ENCODE results near the gene NBEAL1.
"Not testable (repeated sequence)": the region's sequence is repeated elsewhere in the genome, so short reads cannot be mapped to it uniquely, and the experiment has no call there.

The NBEAL1 gene

DNA sequence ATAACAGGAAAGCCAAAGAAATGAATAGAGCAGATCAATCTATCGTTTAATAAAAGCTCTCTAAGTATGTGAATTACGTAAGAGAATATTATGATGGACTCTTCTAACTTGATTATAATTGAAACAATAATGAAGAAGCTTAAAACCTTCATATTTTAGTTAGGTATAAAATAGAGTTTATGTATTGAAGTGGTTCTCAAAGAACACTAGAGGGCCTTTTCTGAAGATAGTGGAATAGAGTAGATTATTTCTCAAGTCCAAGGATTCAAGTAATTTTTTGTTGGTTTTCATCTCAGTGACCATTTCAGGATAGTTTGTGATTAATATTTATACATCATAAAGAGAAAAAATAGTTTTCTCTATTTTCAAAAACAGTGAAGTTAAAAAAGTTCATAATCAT lies 97.7 kb downstream of the NBEAL1 start:
- no peak for TF ChIP-seq POLR2A (IDR thresholded peaks at IDR 0.05; ENCODE audit: low read depth, low read length)
- no peak for FAIRE-seq

DNA sequence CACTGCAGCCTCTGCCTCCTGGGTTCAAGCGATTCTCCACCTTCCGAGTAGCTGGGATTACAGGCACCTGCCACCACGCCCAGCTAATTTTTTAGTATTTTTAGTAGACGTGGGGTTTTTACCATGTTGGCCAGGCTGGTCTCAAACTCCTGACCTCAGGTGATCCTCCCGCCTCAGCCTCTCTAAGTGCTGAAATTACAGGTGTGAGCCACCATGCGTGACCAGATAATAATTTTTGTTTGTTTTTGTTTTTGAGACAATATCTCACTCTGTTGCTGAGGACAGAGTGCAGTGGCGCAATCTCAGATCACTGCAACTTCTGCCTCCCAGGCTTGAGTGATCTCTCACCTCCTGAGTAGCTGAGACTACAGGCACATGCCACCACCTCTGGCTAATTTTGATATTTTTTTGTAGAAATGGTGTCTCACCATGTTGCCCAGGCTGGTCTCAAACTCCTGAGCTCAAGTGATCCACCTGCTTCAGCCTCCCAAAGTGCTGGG lies 100.6 kb downstream of the NBEAL1 start:
- not testable (repeated sequence) for FAIRE-seq; DNase-seq (ENCODE audit: insufficient read length, low spot score)

More for the DNA sequence above, 97.7 kb downstream of the NBEAL1 start:
- DNase-seq (ENCODE audit: insufficient read length, low spot score) = no peak

DNA sequence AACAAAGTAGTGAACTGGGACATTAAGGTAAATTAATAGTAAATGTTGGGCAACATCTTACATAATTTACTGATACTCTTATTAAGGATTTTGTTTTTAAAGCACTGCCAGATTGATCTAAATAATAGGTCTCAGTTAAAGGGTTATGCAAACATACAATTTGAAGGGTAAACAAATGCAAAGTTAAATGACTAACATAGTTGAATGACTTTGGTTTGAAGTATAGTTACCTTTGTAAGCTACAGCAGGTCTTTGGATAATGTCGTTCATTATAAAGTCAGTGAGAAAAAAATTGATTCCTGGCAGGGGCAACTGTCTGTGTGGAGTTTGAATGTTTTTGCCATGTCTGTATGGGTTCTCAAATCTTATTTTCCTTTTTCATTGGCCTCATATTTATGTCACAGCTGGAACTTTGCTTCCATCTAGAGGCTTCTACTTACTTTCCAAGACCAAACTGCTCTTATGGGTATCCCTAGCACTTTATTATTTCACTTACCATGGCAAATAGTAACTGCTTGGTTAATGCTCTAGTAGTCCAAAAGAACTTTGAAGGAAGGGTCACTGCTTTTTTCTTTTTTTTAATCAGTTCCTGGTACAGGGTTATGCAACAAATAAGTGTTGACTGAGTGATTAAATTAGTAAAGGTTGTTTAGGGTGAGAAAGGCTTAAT lies 107.8 kb downstream of the NBEAL1 start:
- DNase-seq (ENCODE audit: insufficient read length, low spot score) = no peak
- no peak for TF ChIP-seq POLR2A (IDR thresholded peaks at IDR 0.05; ENCODE audit: low read depth, low read length)
- peak; percentile 6 for FAIRE-seq

DNA sequence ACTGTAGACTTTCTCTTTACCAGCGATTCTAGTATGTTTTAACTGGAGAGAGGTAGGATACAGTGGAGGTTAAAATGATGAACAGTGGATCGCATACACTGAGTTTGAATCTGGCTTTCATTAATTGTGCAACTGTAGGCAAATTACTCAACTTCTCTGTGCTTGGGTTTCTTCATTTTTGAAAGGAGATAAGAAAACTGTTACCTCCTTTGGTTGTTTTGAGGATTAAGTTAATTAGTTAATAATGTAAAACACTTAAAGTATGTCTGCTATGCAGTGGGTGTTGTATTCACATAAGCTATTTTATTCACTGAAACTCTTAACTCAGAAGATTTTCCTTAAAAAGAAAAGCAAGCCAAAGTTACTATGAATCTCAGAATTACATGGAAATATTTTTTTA lies 112.3 kb downstream of the NBEAL1 start:
- DNase-seq (ENCODE audit: insufficient read length, low spot score) (no peak), FAIRE-seq (no peak)
- TF ChIP-seq POLR2A (IDR thresholded peaks at IDR 0.05; ENCODE audit: low read depth, low read length) = no peak

DNA sequence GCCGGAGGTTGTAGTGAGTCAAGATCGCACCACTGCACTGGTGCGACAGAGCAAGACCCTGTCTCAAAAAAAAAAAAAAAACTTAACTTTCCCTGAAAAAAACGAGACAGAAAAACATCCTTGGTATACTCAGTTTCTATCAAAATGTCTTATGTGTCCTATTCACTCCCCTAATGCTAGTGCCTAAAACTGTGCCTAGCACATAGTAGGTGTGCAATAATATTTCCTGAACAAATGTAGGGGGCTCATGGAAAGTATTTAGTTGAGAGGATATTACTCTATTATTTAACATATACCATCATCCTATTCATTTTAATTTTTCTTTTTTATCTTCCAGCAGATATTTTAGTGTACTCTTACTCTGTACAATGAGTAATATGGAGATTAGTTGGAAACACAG lies 120.4 kb downstream of the NBEAL1 start:
- no peak for TF ChIP-seq POLR2A (IDR thresholded peaks at IDR 0.05; ENCODE audit: low read depth, low read length)
- FAIRE-seq = no peak
- DNase-seq (ENCODE audit: insufficient read length, low spot score) = no peak

DNA sequence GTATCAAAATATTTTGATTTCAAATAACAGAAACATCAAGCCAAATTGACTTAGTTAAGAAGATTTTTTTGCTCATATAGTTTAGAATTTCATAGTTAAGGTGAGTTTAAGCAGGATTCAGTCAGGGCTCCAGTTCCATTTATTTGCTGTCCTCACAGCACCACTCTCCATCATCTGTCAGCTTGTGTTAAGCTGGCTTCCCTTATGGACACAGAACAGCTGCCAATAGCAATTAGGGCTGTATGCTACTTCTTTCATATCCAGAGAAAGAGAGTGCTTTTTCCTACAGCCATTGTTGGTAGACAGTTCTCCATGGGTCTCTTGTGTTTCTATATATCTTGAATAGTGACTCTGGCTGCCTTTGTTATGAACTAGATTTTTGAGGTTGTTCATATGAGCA lies 128.7 kb downstream of the NBEAL1 start:
- DNase-seq (ENCODE audit: insufficient read length, low spot score) (no peak), FAIRE-seq (no peak)
- TF ChIP-seq POLR2A (IDR thresholded peaks at IDR 0.05; ENCODE audit: low read depth, low read length) = no peak

DNA sequence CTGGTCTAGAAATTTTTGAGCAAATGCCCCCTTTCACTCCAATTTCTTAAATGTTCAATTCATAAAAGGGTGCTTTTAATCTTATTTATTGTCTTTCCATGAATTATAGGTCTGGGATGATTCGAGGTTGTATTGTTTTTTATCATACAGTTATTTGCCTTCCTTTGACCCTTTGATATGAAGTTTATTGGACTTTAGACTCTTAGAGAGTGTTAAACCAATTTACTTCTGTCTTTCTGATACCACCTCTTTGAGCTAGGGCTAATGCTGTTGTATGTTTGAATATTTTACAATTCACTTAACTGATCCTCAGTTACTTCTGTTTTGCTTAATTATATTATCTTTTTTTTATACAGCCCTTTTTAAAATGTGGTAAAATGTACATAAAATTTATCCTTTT lies 134.5 kb downstream of the NBEAL1 start:
- FAIRE-seq (no peak), DNase-seq (ENCODE audit: insufficient read length, low spot score) (no peak)
- no peak for TF ChIP-seq POLR2A (IDR thresholded peaks at IDR 0.05; ENCODE audit: low read depth, low read length)

DNA sequence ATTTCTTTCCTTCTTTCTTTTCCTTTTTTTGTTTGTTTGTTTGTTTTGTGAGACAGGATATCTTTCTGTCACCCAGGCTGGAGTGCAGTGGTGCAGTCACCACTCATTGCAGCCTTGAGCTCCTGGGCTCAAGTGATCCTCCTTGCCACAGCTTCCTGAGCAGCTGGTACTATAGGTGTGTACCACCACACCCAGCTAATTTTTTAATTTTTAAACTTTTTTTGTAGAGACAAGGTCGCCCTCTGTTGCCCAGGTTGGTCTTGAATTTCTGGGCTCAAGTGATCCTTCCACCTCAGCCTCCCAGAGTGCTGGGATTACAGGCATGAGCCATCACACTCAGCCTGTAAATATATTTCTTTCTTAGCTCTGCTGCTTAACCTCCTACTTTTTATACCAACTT lies 140.7 kb downstream of the NBEAL1 start:
- FAIRE-seq = peak; percentile 15
- TF ChIP-seq POLR2A (IDR thresholded peaks at IDR 0.05; ENCODE audit: low read depth, low read length) = no peak
- DNase-seq (ENCODE audit: insufficient read length, low spot score) = no peak

DNA sequence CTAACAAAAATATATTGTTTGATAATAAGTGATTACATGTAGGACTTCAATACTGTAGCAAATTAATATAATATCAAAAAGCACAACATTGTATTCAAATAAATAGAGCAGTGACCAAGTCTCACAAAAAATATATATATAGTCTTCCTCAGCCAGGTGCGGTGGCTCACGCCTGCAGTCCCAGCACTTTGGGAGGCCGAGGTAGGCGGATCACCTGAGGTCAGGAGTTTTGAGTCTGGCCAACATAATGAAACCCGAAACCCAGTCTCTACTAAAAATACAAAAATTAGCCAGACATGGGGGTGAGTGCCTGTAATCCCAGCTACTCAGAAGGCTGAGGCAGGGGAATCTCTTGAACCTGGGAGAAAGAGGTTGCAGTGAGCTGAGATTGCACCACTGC lies 148.0 kb downstream of the NBEAL1 start:
- DNase-seq (ENCODE audit: insufficient read length, low spot score); FAIRE-seq: not testable (repeated sequence)

DNA sequence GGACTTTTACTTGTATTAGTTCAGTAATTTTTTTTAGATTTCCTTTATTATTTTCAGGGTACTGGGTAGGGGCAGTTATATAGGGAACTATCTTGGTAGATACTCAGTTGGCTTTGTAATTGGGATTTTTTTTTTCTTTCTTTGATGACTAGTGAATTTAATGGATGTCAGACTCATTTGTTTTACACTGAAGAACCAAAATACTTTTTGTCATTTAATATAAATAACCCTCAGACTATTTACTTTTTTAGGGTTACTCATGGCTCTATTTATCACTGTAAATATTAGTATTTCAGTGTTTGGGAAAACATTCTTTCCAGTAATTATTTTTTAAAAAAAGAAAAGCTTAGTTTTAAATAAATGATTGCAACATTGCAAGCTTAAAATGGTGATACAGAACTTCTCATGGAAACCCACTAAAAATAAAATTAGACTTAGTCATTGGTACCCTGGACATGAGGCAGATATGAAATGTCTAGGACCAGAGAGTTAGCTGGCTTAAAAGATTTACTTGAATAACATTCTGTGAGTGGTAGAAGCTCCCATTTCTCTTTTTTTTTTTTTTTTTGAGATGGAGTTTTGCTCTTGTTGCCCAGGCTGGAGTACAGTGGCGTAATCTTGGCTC lies 149.7 kb downstream of the NBEAL1 start:
- DNase-seq (ENCODE audit: insufficient read length, low spot score) (no peak), FAIRE-seq (no peak)
- no peak for TF ChIP-seq POLR2A (IDR thresholded peaks at IDR 0.05; ENCODE audit: low read depth, low read length)

DNA sequence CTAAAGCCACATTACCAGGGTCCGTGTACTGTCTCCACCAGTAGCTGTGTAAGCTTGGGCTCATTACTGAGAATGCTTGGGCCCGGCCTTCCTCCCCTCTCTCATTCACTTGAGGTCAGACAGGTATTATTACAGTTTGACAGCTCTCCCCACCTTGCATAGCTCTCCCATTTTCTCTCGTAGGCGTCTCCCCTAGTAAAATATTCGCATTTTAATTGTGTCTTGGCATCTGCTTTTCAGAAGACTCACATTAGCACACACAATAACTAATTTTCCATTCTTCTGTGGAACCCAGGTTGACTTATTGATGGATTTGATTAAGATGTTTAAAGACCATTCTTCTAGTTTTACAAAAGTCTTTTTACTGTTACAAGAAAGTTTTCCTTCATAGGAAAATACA lies 153.1 kb downstream of the NBEAL1 start:
- DNase-seq (ENCODE audit: insufficient read length, low spot score) = no peak
- TF ChIP-seq POLR2A (IDR thresholded peaks at IDR 0.05; ENCODE audit: low read depth, low read length) = no peak
- no peak for FAIRE-seq

DNA sequence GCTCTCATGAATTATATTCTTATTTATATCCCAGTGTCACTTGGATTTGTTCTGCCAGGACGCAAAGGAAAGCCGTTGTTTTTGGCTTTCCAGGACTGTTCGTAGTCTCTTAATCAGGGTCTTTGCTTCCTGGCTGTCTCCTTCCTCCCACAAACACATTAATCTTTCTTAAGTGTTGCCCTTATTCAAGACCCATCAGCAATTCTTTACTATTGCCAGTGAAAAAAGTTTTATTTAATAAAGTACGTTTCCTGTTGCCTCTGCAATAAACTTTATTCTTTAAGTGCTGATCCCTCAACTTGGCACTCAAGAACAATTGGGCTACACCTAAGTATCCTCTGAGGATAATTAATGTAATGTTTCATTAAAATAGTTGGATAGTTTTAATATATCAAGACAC lies 155.8 kb downstream of the NBEAL1 start:
- no peak for TF ChIP-seq POLR2A (IDR thresholded peaks at IDR 0.05; ENCODE audit: low read depth, low read length)
- FAIRE-seq = no peak
- DNase-seq (ENCODE audit: insufficient read length, low spot score) = no peak

DNA sequence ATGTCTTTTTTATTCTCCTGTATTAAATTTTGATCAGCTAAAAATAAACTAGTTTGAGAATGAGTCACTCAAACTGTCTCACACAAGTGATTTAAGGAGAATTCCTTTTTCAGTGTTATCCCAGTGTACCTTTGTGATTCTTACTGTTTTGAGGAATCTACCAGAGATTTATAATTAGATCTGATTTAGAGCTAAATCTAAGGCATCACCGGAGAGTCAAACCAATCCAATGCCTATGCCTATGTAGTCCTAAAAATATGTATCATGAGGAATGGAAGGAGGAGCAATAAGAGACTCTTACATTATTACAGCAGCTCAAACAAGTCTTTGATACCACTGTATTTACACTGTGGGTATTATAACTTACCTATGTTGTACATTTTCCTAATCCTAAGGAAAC lies 160.7 kb downstream of the NBEAL1 start:
- no peak for DNase-seq (ENCODE audit: insufficient read length, low spot score)
- no peak for TF ChIP-seq POLR2A (IDR thresholded peaks at IDR 0.05; ENCODE audit: low read depth, low read length)
- no peak for FAIRE-seq

DNA sequence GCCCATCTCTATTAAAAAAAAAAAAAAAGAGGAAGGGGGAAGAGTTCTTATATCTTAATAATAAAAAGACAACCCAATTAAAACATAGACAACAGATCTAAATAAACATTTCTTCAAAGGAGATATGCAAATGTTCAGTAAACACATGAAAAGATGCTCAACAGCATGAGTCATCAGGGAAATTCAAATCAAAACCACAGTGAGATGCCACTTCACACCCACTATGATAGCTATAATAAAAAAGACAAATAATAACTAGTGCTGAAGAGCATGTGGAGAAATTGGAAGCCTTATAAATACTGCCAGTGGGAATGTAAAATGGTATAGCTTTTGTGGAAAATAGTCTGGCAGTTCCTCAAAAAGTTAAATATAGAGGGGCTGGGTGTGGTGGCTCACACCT lies 162.7 kb downstream of the NBEAL1 start:
- no peak for TF ChIP-seq POLR2A (IDR thresholded peaks at IDR 0.05; ENCODE audit: low read depth, low read length)
- DNase-seq (ENCODE audit: insufficient read length, low spot score) (no peak), FAIRE-seq (no peak)

DNA sequence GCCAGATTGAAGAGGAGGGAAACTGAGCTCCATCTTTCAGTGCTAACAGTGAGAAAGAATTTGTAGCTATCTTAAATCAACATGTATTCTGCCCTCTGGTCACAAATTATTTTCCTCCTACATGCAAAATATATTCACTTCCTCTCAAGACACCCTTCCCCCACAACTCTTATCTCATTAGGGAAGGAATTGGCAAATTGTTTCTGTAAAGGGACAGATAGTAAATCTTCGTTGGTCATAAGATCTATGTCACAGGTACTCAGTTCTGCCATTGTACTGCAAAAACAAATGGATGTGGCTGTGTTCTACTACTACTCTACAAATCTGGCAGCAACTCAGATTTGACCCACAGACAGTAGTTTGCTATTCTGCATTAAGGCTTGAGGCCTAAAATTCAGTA lies 171.2 kb downstream of the NBEAL1 start:
- FAIRE-seq = peak; percentile 23
- TF ChIP-seq POLR2A (IDR thresholded peaks at IDR 0.05; ENCODE audit: low read depth, low read length) = no peak
- no peak for DNase-seq (ENCODE audit: insufficient read length, low spot score)

DNA sequence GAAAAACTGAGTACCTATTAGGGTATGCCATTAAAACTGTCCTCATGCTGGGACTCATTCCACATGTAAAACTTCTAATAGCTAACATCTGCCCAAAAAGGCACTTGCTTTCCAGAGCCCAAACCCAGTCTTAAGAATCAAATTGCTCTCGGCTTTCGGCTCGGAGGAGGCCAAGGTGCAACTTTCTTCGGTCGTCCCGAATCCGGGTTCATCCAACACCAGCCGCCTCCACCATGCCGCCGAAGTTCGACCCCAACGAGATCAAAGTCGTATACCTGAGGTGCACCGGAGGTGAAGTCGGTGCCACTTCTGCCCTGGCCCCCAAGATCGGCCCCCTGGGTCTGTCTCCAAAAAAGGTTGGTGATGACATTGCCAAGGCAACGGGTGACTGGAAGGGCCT lies 175.9 kb downstream of the NBEAL1 start:
- not testable (repeated sequence) for FAIRE-seq; DNase-seq (ENCODE audit: insufficient read length, low spot score)

DNA sequence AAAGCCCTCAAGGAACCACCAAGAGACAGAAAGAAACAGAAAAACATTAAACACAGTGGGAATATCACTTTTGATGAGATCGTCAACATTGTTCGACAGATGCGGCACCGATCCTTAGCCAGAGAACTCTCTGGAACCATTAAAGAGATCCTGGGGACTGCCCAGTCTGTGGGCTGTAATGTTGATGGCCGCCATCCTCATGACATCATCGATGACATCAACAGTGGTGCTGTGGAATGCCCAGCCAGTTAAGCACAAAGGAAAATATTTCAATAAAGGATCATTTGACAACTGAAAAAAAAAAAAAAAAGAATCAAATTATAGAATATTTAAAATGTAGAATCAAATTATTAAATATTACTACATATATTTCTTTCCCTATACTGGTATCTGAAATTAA lies 176.4 kb downstream of the NBEAL1 start:
- not testable (repeated sequence) for DNase-seq (ENCODE audit: insufficient read length, low spot score); FAIRE-seq

All from H54 (cell line).